Measurements from ENCODE around the gene SPDYE4. TPM values are rescaled to one million over a fixed set of nuclear protein-coding genes. Genes with fewer than 3 reads are reported as not detected.
A peak's percentile ranks its signal among the peaks of the same experiment; 100 is the strongest.

Gene SPDYE4
- total RNA-seq, 1 experiment from 2014 or later = not detected

DNA sequence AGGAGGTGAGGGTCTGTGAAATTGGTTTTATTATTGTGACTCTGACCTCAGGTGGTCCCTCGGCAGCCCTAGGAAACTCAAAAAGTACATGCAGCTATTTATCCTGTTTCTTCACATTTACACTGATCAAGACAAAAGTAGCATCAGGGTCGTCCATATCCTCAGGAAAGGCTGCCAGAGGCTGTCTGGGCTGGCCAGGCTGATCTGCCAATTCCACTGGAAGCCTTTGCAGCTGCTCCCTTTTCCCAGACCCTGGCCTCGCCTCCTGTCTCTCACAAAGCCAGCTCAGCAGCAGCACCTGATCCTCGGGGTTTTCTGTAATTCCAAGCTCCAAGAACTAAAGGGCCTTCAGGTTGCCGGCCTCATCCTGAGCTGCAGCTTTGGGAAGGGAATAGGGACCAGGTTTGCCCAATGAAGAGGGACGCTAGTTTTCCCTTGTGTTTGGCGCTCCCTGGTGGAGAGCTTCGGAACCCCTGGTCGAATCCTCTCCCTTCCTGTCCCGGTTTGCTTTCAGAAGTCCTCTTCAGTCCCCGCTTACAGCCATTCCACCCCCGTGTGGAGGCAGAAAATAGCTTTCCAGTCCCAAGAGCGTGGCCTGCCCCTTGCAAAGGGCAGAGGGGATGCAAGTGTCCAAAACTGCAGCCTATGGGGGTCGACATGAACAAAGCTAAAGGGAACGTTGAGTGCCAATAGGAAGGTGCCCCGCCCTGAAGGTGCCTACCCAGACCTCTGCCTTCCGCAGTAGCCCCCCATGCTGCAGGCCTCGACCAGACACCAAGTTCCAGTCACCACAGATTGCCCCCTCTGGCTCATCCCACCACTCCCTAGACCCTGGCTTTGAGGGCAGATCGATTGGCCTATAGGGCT lies 27.4 kb upstream of the SPDYE4 start:
- peak; percentile 53 for DNase-seq (ENCODE audit: low read depth)

DNA sequence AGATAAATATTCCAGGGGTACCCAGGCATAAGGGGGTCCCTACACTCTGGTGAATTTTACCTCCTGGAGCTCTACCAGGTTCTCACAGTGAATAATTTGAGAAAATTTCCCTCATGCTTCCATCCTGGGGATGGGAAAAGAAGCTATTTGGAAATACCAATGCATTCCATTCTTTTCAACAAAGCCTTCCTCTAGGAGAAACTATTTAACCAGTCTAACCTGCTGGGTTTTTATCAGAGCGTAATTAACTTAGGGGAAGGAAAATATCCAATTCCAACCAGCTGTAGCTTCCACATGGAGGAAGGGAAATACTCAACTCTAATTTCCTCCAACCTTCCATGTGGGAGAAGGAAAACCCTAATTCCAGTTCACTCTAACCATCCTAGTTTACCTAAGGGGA lies 23.8 kb upstream of the SPDYE4 start:
- DNase-seq (ENCODE audit: low read depth) = no peak

DNA sequence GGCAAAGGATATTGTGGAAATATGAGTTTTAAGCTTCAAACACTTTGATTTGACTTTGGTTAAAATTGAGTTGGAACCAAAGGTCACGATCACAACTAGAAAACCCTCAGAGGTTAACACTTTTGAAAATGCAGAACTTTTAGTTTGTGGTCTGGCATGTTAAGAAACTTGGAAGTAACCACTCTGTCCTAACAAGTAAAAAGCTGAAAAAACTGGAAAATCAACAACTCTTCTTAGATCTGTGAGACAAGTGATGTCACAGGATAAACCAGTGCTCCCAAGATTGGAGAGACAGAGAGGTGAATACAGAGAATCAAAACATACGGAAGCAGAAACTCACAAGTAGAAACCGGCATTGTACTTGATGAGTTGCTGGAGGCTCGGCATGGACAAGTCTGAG lies 23.4 kb upstream of the SPDYE4 start:
- no peak for DNase-seq (ENCODE audit: low read depth)

DNA sequence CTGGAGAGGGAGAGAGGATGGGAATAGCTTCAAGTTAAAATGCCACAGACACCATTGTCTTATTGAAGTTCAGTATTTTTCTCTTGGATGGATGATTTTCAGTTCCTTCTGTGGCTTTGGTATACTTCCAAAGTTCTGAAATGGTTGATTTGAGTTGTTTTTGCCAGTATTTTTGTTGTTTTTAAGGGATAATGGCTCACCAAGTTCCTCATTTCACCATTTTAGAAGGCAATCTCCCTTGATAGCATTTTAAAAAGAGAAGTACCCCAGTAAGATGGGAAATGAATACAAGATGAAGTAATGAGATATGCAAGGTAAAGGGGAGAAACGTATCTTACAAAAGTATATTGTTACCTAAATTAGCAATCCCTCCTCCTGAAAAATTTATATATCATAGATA lies 18.5 kb upstream of the SPDYE4 start:
- no peak for DNase-seq (ENCODE audit: low read depth)

DNA sequence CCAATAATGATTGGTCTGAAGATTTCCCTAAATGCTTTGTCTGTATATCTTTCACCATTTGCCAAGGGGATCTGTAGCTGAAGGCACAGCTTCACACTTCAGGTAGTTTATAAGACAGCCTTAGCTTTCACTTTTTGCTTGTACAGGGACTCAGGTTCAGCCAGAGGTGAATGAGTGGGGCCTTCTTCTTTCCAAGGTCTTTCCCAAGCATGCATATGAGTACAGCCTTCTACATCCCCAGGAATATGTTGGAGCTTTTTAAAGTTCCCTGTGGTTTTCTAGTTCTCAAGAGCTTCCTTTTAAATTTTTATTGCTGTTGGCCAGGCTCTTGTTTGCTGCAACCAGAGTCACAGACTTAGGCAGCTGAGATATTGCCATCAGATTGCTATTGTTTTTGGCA lies 17.9 kb upstream of the SPDYE4 start:
- DNase-seq (ENCODE audit: low read depth) = no peak

DNA sequence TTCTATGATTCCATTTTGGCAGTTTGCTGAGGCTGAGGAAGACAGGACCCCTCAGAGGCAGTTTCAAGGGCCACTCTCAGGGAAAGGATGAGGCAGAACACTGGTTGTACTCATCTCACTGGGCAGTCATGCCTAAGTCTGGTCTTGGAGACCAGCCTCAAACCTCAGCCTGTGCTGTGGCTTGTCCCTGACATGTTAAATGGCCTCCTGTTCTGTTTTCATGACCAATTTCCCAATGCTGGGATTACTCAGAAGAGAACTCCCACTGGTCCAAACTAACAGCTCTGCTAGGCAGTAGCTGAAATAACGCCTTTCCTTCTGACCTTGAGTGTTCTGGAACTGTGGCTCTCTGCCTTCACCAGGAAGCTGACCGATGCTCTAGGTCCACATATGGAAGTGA lies 8.4 kb upstream of the SPDYE4 start:
- no peak for DNase-seq (ENCODE audit: low read depth)

DNA sequence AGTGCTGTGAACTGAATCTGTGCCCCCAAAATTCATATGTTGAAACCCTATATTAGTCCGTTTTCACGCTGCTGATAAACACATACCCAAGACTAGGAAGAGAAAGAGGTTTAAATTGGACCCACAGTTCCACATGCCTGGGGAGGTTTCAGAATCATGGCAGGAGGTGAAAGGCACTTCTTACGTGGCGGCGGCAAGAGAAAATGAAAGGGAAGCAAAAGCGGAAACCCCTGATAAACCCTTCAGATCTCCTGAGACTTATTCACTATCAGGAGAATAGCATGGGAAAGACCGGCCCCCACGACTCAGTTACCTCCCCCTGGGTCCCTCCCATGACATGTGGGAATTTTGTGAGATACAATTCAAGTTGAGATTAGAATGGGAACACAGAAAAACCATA lies 3.7 kb upstream of the SPDYE4 start:
- DNase-seq (ENCODE audit: low read depth) = no peak

DNA sequence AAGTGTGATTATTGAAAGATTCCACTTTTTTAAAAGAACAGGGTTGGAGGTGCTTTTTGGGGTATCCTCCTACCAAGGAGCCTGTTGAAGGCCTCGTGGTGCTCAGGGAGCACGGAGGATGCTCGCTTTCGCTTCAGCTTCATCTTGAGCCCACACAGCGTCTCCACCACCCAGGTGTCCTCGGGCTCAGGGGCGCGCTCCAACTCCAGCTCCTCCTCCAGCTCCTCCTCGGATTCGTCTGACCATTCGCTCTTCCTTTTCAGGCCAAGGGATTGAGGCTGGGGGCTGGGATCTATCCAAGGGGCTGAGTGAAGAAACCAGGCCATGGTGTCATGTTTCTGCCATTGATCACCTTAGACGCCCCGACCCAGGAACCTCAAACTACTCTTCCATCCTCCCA lies 1.2 kb downstream of the SPDYE4 start:
- DNase-seq (ENCODE audit: low read depth) = no peak

DNA sequence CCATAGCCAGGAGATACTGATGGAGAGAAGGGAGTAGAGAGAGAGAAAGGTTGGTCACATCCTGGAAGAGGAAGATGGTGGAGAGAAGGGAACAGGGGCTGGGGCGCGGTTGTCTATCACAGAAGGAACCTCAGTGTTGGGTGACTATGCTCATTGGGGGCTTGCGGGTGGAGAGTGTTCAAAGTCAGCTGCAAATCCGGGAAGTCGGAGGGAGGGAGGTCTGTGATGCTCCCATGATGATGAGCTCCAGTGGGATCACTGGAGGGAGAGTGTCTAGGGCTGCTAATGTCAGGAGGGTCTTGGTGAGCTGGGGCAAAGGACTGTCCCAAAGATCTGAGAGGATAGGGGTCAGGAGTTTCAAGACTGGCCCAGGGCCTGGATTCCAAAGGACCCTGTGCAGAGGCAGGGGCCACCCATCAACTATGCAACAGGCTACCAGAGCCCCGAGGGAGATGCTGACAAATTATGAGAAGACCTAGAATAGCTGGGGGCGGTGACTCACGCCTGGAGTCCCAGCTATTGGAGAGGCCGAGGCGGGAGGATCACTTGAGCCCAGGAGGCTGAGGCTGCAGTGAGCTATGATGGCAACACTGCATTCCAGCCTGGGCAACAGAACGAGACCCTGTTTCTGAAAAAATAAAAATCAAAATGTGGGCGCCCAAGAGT lies 2.6 kb downstream of the SPDYE4 start:
- DNase-seq (ENCODE audit: low read depth) = no peak

DNA sequence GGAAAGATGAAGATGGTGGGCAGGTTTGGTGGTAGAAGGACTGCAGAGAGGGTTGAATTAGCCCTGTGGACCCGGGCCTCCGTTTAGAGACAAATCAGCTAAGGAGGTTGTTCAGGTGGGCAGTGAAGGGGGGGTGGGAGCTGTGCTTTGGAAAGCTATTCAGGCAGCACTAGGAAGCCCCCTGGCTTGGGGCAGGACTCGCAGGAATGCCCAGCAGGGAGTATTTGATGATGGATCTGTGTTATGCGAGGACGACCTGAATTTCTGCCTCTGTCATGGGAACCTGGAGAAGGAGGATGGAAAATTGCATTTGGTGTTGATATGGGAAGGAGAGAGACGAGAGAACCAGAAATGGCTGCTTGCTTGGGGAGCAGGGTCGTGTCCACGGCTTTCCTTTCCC lies 3.5 kb downstream of the SPDYE4 start:
- DNase-seq (ENCODE audit: low read depth) = no peak

DNA sequence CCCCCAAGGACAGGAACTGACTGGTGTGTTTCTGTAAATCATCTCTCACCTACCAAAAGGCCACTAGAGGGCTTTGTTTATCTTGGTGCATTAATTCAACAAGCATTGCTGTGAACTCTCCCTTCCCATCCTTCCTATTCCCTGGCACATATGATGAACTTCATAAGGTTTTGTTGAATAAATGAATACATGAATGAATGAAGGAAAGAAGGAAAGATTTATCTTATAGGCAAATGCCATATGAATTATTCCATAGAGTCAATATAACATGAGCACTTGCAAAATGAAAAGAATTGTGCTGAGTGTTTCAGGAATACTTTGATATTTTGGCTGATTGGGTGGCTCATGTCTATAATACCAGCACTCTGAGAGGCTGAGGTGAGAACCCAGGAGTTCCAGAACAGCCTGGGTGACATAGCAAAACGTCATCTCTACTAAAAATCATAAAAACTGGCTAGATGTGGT lies 4.3 kb downstream of the SPDYE4 start:
- DNase-seq (ENCODE audit: low read depth) = no peak

DNA sequence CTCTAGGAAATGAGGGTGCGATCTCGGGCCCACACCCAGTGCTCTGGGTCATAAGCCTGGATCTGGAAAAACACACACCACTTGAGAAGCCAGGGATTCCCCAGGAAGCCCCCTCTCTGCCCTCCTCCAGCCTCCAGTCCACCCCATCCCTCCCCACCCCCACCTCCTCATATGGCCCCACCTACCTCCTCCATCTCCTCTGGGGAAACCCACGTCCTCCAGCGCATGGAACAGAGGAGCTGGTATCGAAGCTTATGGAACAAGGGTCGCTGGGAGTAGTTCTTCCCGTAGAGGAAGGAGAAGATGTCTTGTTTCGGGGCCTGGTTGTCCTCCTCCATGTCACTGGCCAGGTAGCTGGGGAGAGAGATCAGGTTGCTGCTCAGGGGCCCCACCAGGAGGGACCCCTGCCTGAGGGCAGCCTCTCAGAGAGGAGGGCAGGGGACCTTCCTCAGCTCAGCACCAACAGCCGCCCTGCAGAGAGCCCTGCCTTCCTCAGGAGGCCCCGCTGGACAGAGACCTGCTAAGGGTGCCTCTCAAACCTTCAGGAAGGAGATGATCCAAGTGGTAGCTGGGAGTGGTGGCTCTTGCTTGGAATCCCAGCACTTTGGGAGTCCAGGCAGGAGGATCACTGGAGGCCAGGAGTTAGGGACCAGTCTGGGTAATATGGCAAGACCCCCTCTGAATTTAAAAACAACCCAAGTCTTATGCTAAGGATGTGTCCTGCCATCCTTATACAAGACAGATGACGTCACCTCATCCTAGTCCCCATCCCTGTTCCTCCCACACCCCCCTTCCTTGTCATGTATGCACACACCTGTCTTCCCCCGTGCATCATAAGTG lies 5.0 kb downstream of the SPDYE4 start:
- no peak for DNase-seq (ENCODE audit: low read depth)

DNA sequence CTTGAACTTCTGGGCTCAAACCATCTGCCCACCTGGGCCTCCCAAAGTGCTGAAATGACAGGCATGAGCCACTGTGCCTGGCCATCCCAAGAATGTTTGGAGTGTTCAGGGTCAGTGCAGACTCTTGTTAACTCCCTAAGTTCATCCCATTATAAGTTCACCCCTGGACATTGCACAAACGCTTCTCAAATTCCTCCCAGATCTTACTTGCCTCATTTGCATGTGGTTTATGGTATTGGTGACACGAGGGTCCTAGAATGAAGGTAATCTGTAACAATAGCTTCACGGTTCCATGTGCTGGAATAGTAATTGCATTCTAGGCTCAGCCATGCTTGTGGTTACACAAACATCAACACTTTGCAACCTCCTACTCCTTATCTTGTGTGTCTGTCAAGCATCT lies 8.7 kb downstream of the SPDYE4 start:
- no peak for DNase-seq (ENCODE audit: low read depth)

DNA sequence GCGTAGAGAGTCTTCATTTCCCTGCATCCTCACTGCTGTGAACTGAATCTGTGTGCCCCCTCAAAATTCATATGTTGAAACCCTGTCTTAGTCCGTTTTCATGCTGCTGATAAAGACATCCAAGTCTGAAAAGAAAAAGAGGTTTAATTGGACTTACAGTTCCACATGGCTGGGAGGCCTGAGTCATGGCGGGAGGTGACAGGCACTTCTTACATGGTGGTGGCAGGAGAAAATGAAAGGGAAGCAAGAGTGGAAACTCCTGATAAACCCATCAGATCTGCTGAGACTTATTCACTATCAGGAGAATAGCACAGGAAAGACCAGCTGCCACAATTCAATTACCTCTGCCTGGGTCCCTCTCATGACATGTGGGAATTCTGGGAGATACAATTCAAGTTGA lies 10.6 kb downstream of the SPDYE4 start:
- DNase-seq (ENCODE audit: low read depth) = no peak

DNA sequence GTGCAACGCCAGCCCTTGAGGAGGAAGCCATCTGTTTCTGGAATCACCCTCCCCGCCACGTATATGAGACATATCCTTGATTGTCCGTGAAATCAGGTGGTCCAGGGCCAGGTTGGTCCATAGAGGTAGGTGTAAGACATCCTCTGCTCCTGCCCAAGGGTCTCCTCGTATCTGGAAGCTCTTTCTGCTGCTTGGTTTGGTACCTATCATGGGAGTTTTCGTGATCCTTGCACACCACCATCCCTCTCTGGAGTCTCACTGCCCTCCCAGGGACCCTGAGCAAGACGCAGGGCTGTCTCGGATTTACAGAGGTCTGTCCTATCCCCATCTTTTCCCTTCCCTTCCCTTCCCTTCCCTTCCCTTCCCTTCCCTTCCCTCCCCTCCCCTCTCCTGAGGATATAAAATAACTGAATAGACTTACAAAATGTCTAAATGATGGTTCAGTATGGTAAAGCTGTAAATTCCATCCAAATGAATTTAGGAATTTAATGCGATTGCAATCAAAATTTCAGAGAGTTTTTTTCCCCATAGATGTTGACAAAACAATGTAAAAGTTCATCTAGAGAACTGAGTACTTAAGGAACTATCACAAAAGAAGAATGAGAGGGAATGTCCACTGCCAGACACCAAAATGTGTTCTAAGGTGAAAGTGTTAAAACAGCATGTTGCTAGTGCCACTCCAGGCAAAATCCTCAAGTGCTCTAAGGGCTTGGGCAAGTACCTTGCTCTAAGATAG lies 11.7 kb downstream of the SPDYE4 start:
- DNase-seq (ENCODE audit: low read depth) = peak; percentile 22

DNA sequence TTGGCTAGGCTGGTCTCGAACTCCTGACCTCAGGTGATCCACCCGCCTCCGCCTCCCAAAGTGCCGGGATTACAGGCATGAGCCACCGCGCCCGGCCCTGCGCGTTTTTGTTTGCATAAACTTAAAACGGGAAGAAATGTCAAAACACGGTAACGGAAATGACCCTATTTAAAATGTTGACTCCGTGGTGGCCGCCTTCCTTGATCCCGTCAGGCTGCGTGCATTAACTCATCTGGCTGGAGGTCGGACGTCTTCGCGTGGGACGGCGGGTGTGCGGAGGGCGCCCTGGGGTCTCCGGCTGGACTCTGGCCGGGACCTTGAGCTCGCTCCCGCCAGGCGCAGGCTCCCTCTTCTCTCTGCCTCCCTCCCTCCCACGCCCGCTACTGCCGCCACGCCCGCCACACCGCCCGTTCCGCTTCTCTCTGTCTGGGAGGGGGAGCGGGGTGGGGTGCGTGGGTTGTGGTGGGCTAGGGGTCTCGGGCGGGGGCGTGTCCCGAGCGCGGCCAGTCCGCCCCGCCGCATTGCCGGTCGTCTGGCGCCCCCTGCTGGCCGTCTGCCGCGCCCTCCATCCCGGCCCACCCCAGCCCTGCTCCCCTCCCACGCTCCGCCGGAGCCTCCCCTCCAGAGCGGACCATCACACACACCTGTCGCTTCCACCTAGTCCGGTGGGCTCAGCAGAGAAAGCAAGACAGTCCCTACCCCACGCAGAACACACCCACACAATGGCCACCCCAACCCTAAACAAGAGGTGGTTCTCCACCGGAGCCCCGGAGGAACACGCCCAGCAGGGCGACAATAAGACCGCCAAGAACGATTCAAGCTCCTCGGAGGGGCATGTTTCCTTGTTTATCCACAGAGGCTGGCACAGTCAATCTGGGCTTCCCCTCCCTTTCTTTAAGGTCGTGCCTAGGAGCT lies 12.5 kb downstream of the SPDYE4 start:
- peak; percentile 64 for DNase-seq (ENCODE audit: low read depth)

DNA sequence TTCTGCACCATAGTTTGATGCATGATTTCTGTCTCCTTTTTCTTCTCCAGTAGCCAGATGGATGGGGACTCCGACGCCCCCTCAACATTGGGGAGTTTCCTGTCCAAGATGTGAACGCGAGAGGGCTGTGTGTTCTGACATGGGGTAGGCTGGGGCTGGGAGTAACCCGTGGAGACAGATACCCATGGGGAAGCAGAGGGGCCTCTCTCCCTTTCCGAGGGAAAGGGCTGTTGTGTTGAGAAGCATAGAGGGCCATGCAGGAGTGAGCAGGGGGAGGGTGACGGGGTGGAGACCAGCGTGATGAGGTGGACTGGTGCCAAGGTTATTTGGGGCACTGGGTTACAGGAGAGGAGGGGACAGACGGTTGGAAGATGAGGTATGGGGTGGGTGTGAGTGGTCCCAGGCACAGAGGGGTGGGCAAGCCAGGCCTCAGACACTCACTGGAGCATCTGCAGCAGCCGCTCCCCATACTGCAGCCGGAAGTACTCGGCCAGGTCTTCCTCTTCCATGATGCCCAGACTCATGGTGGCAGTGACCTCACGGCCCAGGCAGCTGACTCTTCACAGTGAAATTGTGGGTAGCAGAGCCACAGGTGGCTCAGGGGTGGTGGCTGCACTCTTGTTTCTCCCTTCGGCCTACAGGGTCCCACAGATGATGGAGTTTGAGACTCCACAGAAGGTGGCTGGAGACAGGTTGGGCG lies 14.1 kb downstream of the SPDYE4 start:
- no peak for DNase-seq (ENCODE audit: low read depth)

DNA sequence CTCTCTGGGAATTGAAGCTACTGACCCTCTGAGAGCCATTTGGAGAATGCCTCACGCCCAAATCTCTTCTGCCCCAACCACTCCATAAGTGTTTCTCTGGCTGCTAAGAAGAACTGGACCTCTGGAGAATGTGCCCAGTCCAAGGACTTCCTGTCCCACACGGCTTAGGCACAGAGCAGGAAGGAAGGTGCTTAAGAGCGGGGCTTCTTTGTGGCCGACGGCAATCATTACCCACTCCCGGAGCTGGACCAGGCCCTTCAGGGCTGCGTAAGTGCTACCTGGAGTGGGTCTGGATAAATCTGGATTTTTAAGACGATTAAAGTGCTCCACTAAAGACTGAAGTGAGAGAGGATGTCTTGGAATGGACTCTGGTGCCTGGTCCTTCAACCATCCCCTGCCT lies 15.5 kb downstream of the SPDYE4 start:
- DNase-seq (ENCODE audit: low read depth) = no peak

DNA sequence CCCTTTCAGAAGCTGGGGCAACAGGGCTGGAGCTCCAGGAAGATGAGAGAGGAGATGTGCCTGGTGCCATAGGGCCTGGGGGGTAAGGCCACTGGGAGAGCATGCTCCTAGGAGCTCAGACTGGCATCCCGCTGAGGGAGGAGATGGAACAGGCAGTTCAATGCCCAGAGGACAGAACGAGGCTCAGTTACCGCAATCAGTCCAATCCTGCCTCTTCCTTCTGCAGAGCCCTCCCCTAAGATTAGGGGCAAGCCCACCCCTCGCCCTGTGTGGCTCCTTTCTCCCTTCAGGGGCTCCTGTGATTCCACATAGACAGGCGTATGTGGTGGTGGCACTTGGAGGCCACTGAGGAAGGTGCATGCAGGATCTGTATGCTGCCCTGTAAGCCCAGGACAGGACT lies 16.1 kb downstream of the SPDYE4 start:
- DNase-seq (ENCODE audit: low read depth) = no peak

DNA sequence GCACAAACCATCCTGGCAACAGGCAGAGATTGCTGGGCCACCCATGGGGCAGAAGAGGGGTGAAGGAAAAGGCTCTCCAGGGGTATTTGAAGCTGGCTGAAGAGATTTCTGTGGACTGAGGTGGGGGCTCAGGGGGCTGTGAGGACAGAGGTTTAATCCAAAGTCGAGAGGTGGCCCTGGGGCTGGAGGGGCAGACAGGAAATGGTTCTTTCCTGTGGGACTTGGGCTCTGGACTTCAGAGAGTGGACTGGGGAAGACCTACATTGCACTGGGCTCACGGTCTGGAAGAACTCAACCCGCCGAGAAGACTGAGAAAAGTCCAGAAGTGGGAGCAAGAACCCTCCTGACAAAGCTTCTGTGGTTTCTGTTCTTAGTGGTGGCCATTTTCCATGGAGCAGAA lies 16.6 kb downstream of the SPDYE4 start:
- DNase-seq (ENCODE audit: low read depth) = no peak
